Stimulated activated CD4-positive, alpha-beta T cell treated with anti-CD3 and anti-CD28 coated beads, Interleukin-15, amount 100 ng/mL, for 24 hours (primary cell): ENCODE data around the gene PRR7.

Experiments
- DNase-seq: peaks from one replicate; pipeline ENCODE4 v3.0.0-alpha.2; 2020

PRR7 gene

DNA sequence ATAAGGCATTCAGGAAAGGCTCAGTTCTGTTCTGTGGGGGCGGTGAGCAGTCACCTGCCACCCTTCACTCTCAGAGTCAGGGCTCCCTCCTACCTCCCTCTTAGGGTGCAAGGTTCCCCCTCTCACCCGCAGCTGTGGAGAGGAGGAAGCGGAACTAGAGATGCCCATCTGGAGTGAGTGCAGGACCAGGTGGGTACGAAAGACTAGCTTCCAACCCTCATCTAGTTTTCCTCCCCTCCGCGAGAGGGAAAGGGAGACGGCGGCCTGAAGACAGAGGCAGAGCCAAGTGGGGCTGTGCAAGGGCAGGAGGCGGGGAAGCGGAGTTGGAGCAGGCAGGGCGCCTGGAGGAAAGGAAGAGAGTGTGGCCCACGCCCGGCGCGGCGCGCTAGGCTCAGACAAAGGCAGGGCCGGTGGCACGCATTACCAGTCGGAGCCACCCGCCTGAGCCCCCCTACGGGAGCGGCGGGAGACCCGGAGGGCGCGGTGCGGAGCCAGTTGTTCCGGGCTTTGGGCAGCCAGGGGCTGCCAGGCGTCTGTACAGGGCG, 7.3 kb downstream of the PRR7 start:
- no peak for DNase-seq

DNA sequence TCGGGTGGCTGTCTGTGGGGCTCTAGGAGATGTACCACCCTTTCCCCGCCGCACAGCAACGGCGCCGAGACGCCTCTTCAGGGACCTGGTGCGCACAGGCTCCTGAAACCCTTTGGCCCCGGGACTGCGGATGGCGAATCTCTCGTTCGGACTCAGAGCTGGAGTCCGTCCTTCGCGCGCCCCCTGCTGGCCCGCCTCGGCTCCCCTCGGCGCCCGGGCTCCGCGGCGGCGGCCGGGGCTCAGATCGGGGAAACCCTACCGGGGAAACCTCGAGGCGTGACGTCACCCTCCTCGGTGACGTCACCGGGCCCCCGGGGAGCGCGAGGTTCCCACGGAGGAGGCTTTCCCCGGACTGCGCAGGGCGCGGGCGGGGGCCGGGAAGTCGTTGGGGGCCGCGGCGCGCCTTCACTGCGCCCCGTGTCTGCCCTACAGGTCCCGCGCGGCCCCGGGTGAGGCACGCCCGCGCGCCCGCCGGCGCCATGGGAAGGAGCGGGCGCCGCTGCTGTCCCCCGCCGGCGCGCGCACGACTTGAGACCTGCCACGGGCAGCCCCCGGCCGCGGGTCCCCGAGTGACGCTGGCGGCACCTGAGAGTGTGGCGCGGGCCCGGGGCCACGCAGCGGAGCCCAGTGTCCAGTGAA, 7.9 kb downstream of the PRR7 start:
- peak; percentile 94 for DNase-seq

DNA sequence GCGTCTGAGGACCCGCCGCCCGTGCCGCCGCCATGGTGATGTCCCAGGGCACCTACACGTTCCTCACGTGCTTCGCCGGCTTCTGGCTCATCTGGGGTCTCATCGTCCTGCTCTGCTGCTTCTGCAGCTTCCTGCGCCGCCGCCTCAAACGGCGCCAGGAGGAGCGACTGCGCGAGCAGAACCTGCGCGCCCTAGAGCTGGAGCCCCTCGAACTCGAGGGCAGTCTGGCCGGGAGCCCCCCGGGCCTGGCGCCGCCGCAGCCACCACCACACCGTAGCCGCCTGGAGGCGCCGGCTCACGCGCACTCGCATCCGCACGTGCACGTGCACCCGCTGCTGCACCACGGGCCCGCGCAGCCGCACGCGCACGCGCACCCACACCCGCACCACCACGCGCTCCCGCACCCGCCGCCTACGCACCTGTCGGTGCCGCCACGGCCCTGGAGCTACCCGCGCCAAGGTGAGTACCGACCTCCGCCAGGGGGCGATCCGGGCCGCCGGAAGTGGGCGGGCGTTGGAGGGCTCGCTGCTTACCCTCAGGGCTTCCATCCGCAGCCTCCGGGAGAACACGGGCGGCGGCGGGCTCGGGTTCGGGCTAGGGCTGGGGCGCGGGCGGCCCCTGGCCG, 8.5 kb downstream of the PRR7 start:
- DNase-seq = peak; percentile 95

DNA sequence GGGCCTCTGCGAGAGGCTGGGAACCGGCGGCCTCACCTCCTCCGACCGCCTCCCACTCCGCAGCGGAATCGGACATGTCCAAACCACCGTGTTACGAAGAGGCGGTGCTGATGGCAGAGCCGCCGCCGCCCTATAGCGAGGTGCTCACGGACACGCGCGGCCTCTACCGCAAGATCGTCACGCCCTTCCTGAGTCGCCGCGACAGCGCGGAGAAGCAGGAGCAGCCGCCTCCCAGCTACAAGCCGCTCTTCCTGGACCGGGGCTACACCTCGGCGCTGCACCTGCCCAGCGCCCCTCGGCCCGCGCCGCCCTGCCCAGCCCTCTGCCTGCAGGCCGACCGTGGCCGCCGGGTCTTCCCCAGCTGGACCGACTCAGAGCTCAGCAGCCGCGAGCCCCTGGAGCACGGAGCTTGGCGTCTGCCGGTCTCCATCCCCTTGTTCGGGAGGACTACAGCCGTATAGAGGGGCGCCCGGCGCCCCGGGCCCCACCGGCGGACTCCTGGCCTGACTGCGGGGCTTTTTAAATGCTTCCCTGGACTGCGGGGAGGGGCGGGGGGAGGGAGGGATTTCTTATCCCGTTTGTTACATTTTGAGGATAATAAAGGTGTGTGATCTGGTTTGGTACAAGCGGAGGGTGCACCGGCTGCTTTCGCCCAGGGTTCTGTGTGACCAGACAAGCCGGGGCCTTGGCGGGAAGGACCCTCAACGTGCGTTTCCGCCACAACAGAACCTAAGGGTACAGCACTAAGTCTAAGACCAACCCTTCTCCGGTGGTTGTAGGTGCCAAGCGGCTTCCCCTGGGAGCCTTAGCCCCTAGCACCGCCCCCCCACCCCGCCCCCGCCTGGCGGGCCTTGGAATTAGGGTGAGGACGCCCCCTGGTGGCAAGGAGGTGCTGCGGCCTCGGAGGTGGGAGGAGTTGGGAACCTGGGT, 9.3 kb downstream of the PRR7 start:
- peak; percentile 98 for DNase-seq

DNA sequence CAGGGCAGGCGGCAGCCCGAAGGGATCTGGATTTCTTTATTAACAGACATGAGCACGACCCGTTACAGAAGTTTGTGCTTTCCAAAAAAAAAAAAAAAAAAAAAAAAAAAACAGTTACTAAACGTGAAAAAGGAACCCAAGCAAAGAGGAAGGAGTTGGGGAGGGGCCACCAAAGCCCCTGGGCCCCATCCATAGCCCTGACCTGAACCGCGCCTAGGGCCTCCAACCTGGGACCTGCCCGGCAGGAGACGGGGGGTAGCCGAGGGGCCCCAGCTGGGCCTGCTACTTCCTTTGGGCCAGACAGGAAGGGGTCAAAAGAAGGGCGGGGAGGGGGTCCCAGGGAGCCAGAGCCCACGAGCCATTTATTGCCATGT, 10.0 kb downstream of the PRR7 start:
- DNase-seq = no peak

DNA sequence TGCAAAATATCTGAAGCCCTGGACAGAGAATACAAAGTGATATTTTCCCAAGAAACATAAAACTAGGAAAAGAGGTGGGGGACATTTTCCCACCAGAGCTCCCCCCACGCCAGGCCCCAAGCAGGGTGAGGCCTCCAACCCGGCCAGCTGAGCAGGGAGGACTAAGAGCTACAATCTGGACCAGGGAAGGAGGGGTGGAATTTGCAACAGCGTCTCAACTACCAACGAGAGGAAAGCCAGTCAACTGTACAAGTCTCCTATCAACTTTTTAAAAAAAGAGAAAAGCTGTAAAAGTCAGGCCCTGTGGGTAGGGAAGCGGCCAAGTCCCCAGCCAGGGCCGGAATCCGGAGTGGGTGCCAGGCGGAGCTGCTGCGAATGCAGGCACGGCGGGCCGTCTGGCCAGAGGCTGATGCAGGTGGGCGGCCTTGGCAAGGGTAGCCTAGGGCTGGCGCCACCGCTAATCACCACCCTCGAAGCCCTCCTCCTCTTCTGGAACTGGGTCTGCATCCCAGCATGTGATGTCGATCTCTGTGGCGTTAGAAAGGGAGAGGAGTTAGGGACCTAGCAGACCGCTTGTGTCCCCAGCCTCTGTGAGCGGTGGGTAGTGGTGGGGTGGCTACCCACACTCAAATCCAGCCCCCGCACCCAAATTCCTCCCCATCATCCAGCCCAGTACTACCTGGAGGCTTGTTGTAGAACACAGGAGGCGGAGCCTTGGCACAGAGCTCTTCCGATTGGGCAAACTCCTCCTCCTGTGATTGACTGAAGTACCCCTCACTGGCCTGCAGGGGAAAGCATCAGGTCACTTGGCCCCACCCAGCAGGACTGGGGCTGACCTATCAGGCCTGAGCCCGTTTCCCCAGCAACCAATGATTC, 10.6 kb downstream of the PRR7 start:
- DNase-seq = peak; percentile 73

DNA sequence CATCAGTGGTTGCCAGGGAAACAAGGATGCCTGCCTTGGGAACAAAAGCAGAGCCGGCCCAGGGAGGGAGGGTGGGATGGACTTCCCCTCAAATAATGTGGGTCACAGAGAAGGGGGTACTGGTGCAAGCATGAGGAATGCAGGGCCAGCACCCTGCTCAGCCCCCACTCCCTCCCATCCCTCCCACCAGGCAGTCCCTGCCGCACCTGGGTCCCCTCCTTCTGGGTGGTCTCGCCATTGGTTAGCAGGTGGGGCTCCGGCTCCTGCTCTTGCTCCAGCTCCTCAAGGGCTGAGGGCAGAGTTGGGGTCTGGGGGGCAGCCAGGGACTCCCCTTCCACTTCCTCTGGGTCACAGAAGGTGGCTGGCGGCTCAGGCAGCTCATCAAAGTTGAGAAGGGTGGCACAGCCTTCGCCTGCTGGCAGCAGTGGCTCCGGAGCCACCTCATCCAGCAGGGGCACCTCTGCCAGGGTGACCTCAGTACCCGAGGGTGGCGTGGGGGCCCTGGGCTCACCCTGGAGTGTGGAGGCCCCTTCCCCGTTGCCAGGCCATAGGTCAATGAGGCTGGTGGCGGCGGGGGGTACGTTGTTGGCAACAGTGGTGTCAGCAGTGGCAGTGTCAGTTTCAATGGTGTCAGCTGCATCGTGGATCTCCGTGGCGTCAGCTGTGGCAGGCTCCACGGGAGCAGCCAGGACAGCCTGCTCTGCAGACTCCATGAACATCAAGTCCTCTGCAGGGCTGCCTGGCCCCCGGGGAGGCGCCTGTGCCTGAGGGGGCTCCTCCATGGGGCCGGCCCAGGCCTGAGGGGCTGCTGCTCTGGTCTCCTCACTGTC, 11.5 kb downstream of the PRR7 start:
- DNase-seq = no peak

DNA sequence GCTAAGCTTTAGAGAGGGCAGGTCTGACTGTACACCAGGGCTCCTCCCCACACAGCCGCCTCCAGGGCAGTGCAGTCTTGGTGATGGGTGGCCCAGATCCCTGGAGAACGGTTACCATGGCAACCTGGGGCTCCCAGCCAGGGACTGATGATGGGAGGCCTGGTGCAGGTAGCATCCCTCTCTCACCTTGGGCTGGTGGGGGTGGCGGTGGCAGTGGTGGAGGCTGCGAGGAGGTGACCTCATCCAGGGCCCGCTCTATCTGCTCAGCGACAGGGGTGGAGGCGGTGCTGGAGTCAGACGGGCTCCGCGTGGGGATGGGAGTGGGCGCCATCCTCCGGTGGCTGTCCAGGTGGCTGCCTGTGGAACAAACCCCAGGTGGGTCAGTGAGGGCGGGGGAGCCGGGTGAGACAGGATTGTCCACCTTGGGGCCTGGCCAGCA, 12.3 kb downstream of the PRR7 start:
- DNase-seq = no peak

DNA sequence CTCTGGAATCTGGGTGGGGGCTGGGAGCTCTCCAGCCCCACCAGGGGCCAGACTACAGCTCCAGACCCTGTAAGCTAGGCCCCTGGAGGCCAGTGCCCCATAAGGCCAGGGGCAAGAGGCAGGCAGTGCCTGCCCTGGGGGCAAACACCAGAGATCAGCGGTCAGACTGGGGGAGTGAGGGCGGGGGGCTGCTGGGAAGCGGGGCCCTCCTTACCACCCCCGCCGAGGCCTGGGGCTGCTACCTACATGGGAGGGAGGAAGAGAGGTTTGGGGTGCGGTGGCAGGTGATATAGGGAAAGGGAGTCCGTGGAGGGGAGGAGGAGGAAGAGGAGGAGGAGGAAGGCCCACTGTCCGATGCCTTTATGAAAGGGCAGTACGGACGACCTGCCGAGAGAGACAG, 12.7 kb downstream of the PRR7 start:
- no peak for DNase-seq

DNA sequence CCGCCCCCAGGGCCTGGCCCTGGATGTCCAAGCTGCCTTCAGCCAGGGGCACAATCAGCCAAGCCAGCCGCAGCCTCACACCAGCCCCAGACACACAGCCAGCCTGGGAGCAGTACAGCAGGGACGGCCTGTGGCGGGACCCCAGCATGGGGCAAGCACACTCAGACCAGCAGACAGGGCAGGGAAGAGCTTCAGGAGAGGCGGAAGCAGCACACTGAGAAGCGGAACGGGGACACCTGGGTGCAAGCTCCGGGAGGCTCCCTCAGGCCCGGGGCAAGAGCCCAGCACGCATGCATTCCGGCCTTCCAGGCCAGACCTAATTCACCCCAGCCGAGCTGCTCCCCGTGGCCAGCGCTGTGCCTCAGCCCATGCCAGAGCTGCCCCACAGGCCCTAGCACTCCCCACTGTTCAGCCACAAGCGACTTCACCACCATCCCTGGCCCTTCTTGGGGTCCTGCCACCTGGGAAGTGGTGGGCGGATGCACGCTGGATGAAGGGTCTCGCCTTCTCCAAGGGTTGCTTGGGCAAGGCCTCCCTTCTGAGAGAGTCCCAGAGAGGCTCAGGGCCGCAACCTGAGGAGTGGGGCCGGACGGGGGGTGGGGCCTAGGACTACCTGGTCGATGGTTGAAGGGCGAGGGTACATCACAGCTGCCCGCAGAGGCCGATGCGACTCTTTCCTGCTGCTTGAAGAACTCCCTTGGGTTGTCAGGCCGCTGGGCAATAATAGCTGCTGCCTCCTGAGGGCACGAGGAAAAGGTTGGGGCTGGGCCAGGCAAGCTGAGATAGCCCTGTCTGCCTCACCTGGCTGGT, 13.4 kb downstream of the PRR7 start:
- DNase-seq = no peak

DNA sequence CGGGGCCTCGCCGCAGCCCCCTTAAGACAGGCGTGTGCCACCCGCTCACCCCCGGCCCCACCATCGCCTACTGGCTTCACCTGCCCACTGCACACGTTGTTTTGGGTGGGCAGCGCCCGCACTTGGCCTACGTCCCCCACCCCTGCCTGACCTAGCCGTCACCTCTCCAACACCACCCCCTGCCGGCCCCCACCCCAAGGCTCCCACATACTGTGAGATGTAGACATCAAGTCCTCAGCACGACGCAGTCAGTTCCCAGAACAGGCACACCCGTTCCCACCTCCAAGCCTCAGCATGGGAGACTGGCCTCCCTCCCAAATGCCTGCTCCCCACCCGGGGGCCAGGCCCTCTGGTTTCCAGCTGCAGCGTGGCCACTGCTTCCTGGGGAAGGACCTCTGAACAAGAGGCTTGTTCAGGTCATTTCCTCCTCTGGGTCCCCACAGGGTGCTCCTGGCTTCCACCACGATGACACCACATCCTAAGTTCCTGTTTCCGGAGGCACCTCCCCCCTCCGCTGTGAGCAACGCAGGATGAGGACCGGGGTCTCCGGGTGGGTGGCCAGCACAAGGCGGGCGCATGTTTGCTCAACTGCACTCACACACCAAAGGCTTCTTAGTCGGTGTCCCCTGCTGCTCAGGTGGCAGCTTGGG, 15.5 kb downstream of the PRR7 start:
- DNase-seq = no peak

DNA sequence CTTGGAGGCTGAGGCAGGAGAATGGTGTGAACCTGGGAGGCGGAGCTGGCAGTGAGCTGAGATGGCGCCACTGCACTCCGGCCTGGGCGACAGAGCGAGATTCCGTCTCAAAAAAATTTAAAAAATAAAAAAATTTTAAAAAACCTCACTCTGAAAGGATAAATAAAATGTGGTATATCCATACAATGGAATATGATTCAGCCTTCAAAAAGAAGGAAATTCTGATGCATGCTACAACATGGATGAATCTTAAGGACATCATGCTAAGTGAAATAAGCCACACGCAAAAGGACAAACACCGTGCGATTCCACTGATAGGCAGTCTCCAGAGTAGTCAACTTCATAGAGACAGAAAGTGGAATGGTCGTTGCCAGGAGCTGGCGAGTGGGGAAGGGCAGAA, 18.4 kb downstream of the PRR7 start:
- DNase-seq = no peak

DNA sequence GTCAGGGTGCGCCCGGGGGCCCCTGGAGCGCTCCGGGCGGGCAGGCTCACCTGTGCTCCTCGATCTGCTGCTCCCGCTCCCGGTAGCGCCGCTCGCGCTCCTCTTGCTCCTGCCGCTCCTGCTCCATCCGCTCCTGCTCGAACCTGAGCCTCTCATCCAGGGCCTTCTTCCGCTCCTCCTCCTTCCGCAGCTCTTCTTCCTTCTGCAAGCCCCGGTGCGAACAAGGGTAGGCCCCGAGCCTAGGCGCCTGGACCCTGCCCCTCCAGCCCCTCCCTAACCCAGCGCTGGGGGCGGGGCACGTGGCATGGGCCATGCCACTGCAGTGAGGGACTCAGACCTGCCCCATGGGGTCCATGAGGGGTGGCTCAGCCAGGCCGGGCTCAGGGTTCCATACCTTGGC, 20.2 kb downstream of the PRR7 start:
- DNase-seq = no peak

DNA sequence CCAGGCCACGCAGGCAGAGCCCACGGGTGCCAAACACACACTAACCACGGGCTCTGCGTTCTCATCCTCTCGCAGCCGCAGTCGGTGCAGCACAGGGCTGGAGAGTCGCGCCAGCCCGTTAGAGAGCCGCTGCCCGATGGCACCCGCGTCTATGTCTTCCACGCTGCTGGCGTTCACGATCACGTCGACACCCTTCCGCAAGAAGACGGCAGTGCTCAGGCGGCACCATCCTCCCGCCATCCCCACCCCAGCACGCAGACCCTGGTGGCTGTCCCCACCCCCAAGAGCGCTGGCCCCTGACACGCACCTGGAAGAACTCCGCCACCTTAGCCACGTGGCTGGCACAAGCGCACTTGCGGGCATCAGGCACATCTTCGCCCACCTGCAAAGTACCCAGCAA, 20.8 kb downstream of the PRR7 start:
- no peak for DNase-seq

DNA sequence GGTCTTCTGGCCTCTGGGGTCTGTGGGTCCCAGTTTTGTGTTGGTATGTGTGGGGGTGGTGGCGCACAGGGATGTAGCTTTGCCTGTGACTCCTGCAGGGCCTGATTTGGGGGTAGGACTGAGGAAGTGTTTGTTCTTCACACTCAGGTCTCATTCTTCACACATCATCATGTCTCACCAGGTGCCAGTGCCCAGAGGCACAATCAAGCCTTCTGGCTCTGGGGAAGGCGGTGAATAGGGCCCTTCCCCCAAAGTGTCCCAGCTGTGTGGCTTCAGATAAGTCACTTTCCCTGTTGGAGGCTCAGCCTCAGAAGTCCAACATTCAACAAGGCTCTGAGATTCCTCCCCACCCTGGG, 21.7 kb downstream of the PRR7 start:
- DNase-seq = no peak

DNA sequence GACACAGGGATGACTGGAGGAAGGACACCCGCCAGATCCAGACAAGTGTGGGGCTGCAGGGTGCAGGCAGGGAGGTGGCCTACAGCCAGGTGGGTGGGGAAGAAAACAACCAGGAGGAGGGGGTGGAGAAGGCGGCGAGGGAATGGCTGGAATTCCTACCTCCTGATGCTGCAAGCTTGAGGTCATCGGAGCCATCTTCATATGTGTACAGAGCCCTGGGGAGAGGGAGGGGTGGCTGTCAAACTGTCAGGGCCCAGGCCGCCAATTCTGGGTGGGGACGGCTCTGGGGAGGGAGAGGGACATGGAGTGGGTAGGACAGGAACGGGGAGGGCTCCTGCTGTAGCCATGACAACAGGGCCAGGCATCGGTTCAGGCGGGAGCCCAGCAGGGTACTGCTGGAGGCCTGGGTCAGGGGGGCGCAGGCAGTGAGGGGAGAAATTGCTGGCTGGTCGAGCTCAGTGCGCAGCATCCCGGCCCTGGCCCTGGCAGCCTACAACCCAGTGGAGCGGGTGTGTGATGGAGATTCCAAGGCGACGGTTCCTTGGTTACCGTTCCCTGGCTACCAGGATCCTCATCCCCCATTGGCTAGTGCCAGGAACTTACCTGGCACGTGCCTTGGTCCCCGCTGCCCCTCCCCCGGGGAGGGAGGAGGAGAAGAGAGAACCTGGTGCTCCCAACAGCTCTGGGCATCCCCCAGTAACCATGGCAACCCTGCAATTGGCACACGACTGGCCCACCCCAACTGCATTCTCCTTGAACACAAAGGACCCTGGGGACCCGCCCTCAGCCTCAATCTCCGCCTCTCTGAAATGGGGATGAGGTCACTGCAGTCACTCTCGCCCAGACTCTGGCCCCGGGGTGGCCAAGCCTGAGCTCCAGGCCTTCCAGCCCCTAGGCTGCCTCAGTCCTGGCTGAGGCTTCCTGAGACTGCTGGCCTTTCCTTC, 22.3 kb downstream of the PRR7 start:
- DNase-seq = no peak

DNA sequence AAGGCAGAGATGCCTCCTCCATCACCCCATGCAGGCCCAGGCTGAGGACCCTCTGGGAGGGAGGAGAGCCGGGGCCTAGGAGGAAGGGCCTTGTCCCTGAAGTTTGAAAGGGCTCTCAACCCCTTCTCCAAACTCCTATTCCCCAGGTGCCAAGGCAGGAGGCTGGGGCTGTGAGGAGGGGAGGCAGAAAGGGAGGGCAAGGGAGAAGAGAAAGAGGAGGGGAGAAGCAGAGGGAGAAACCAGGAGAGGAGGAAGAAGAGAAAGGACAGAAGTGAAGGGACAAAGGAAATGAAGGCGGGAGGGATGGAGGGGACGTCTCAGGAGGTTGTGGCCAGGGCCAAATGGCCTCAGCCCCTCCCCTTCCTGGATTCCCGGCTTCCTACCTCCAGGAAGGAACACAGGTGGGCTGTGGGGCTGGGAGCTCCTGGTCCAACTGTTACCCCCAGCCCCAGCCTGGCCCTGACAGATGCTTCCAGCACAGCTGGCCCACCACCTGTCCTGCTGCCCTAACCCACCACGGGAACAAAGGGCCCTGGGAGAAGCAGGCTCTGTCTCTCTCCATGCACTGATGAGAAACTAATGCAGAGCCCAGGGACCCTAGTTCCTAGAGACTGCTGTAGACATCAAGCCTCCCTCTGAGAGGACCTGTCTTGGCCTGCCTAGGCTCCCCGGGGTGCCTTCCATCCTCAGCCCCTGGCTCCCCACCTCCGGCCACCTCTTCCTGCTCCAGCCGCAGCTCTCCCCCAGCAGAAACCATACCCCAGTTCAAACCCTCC, 23.3 kb downstream of the PRR7 start:
- no peak for DNase-seq

DNA sequence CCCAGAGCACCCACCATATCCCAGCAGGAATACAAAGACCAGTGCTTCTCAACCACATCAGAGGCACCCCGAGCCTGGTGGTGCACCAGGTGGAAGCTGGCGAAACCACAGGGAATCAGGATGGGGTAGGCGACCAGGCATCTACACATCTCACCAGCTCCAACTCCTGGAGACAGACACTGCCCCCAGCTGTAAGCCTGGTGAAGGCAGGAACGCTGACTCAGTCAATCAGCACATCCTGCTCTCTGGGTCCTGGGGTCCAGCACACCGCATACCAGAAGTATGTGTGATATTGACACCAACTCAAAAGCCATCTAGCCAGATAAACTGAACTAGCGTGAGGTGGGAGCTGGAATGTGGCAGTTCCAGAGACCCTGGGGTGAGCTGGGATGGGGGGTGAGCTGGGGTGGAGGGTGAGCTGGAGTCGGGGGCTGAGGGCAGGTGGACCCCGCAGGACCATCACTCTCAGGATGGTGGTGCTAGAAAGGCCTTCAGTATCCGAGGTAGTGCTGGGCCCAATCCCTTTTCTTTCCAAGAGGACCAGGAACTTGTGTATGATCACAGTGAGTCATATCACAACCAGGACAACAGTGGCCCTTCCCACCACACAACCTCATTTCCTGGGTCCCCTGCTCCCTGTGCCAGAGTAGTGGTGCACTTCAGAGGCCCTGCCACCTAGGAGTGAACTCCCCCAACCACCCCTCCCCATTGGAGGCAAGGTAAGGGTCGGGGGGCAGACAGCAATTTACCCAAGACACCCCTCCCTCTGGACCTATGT, 24.3 kb downstream of the PRR7 start:
- DNase-seq = no peak
